PC-9 (cell line): Measurements from ENCODE around the gene EXOC8. TPM values are rescaled to one million over a fixed set of nuclear protein-coding genes. Genes with fewer than 3 reads are reported as not detected.

Experiments used
- BruUV-seq: library from RNA; stranded (reverse); fragments of 400-500 nt; replicated peaks from 2 replicates; lab custom pipeline; 2021; lab: Mats Ljungman, UMichigan
- CTCF ChIA-PET: fragments of 300-600 bp; sonication (Branson Sonifier 250); formaldehyde crosslinking; loops from one replicate; lab custom pipeline; 2022; ENCODE audit warnings: antibody characterized with exemption; lab: Charles Lee
- POLR2A ChIA-PET: fragments of 300-600 bp; sonication (Branson Sonifier 250); formaldehyde crosslinking; loops from one replicate; lab custom pipeline; 2022; ENCODE audit warnings: antibody characterized with exemption; ENCODE audit not compliant: unreplicated experiment; lab: Charles Lee
- DNase-seq, 2 experiments: peaks; one replicate each; pipeline versions ENCODE4 v3.0.0 to v3.0.0-alpha.2; 2015 to 2022; ENCODE audit warnings: mixed read lengths in 1 of 2
- H2AFZ ChIP-seq: fragments of 200-600 bp; sonication (generic); 2 replicates; pipeline ENCODE4 v1.8.1; 2017; ENCODE audit warnings: antibody characterized with exemption
- H3F3A ChIP-seq: fragments of 200-600 bp; sonication (generic); 2 replicates; pipeline ENCODE4 v1.8.1; 2017; ENCODE audit warnings: antibody characterized with exemption, mild to moderate bottlenecking, low read depth; ENCODE audit not compliant: insufficient read depth
- H3K27ac ChIP-seq: fragments of 200-600 bp; sonication (generic); 2 replicates; pipeline ENCODE4 v1.6.1; 2016; ENCODE audit warnings: mixed run types
- H3K27me3 ChIP-seq: fragments of 200-600 bp; sonication (generic); 2 replicates; pipeline ENCODE4 v1.6.1; 2016; ENCODE audit warnings: low read depth, mixed run types; ENCODE audit not compliant: insufficient read depth
- H3K36me3 ChIP-seq: fragments of 200-600 bp; sonication (generic); 2 replicates; pipeline ENCODE4 v1.6.1; 2016; ENCODE audit warnings: low read depth, mixed run types
- H3K4me1 ChIP-seq: fragments of 200-600 bp; sonication (generic); replicated peaks from 2 replicates; pipeline ENCODE4 v1.6.1; 2016; ENCODE audit warnings: mixed run types; ENCODE audit not compliant: insufficient read depth
- H3K4me2 ChIP-seq: fragments of 200-600 bp; sonication (generic); 2 replicates; pipeline ENCODE4 v1.6.1; 2017; ENCODE audit warnings: mixed run types
- H3K4me3 ChIP-seq: fragments of 200-600 bp; sonication (generic); 2 replicates; pipeline ENCODE4 v1.6.1; 2016; ENCODE audit warnings: mixed run types
- H3K79me2 ChIP-seq: fragments of 200-600 bp; sonication (generic); 2 replicates; pipeline ENCODE4 v1.6.1; 2017; ENCODE audit warnings: low read depth, mixed run types
- H3K9me2 ChIP-seq: fragments of 200-600 bp; sonication (generic); 2 replicates; pipeline ENCODE4 v1.8.1; 2017; ENCODE audit warnings: mild to moderate bottlenecking; ENCODE audit not compliant: insufficient read depth
- H3K9me3 ChIP-seq: fragments of 200-600 bp; sonication (generic); 2 replicates; pipeline ENCODE4 v1.8.1; 2016; ENCODE audit warnings: low read depth; ENCODE audit not compliant: insufficient read depth
- H4K20me1 ChIP-seq: fragments of 200-600 bp; sonication (generic); 2 replicates; pipeline ENCODE4 v1.8.1; 2017; ENCODE audit not compliant: insufficient read depth
- EZH2 ChIP-seq: fragments of 200-600 bp; sonication (generic); IDR thresholded peaks from 2 replicates; pipeline ENCODE4 v1.8.0; 2017; ENCODE audit warnings: antibody characterized with exemption, low read depth
- intact Hi-C: fragments of 100-400 bp; cut with micrococcal nuclease; formaldehyde crosslinking; loops from one replicate; pipeline ENCODE4 v1.10.0; 2022; ENCODE audit not compliant: unreplicated experiment
- total RNA-seq: library from RNA; stranded (reverse); gene quantifications from 2 replicates; pipeline ENCODE4 v1.2.3, GENCODE V29; 2021
- TF ChIP-seq, protein P1 (sequence below): fragments of 200-600 bp; sonication (generic); conservative IDR thresholded peaks from 2 replicates; pipeline ENCODE4 v1.6.1; 2017; ENCODE audit warnings: mixed run types, antibody characterized with exemption, mild to moderate bottlenecking, moderate library complexity

Gene EXOC8
- total RNA-seq, 1 experiment from 2014 or later: 12.1 TPM

DNA sequence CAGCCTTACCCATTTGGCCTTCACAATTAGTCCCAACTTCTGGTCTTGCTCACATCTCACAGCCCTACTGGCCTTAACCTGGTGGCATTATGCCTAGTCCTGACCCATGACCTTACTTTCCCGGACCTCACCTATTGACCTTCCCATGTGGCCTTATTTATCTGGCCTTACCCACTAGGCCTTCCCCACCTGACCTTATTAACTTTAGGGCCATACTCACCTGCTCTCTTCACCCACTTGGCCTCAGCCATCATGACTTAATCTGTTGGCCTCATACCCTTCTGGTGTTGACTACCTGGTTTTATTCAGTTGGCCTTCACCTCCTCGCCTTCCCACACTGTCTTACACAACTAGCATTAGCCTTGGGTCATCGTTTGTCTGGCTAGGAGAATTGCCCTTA lies 35.7 kb downstream of the EXOC8 start:
- no peaks in the 10 kb centered on the region for H3K36me3 ChIP-seq
- H3K4me2 ChIP-seq: no peak overlapping the region
- TF ChIP-seq, protein P1, sequence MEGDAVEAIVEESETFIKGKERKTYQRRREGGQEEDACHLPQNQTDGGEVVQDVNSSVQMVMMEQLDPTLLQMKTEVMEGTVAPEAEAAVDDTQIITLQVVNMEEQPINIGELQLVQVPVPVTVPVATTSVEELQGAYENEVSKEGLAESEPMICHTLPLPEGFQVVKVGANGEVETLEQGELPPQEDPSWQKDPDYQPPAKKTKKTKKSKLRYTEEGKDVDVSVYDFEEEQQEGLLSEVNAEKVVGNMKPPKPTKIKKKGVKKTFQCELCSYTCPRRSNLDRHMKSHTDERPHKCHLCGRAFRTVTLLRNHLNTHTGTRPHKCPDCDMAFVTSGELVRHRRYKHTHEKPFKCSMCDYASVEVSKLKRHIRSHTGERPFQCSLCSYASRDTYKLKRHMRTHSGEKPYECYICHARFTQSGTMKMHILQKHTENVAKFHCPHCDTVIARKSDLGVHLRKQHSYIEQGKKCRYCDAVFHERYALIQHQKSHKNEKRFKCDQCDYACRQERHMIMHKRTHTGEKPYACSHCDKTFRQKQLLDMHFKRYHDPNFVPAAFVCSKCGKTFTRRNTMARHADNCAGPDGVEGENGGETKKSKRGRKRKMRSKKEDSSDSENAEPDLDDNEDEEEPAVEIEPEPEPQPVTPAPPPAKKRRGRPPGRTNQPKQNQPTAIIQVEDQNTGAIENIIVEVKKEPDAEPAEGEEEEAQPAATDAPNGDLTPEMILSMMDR: no peak
- TF ChIP-seq EZH2: no peak
- no peak overlapping the region for H3K4me3 ChIP-seq
- no peaks in the 10 kb centered on the region; the same call in 1 of the 2 replicates for H3K9me2 ChIP-seq
- intact Hi-C loops: no loop called here
- H3K4me1 ChIP-seq: no peaks in the 10 kb centered on the region
- H3K79me2 ChIP-seq: no peaks in the 10 kb centered on the region
- ChIA-PET POLR2A (no interaction called here), CTCF (no interaction called here)
- BruUV-seq: no TSS peak
- no peaks in the 10 kb centered on the region for H4K20me1 ChIP-seq
- no peak overlapping the region for H3K27ac ChIP-seq
- DNase-seq: no peak
- no peak overlapping the region for H2AFZ ChIP-seq
- H3K27me3 ChIP-seq: no peaks in the 10 kb centered on the region
- H3F3A ChIP-seq: no peaks in the 10 kb centered on the region
- H3K9me3 ChIP-seq: no peaks in the 10 kb centered on the region

DNA sequence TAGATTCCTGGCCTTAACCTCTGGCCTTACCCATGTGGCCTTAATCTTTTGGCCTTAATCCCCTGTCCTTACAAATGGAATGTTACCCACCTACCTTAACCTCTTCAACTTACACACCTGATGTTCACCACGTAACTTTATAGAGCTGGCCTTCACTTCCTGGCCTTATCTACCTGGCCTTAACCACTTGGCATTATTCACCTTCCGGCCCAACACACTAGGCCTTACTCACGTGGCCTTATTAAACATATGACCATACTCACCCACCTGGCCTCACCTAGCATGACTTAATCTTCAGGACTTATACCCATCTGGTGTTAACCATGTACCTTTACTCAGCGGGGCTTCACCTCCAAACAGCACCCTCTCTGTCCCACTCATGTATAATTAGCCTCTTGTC lies 41.7 kb downstream of the EXOC8 start:
- intact Hi-C loops: no loop called here
- no peak for DNase-seq
- no TSS peak for BruUV-seq
- no peak overlapping the region for H3K4me3 ChIP-seq
- ChIA-PET POLR2A (no interaction called here), CTCF (no interaction called here)
- H3K4me1 ChIP-seq: no peaks in the 10 kb centered on the region
- H2AFZ ChIP-seq: no peak overlapping the region
- no peaks in the 10 kb centered on the region for H4K20me1 ChIP-seq
- H3K27me3 ChIP-seq: peaks cover 27% of the 10 kb centered on the region; the same call in 1 of the 2 replicates
- H3K36me3 ChIP-seq: no peaks in the 10 kb centered on the region
- no peaks in the 10 kb centered on the region for H3F3A ChIP-seq
- no peaks in the 10 kb centered on the region for H3K9me3 ChIP-seq
- no peaks in the 10 kb centered on the region for H3K9me2 ChIP-seq
- TF ChIP-seq EZH2: no peak
- TF ChIP-seq, protein P1: no peak
- no peaks in the 10 kb centered on the region for H3K79me2 ChIP-seq
- H3K27ac ChIP-seq: no peak overlapping the region
- H3K4me2 ChIP-seq: no peak overlapping the region

DNA sequence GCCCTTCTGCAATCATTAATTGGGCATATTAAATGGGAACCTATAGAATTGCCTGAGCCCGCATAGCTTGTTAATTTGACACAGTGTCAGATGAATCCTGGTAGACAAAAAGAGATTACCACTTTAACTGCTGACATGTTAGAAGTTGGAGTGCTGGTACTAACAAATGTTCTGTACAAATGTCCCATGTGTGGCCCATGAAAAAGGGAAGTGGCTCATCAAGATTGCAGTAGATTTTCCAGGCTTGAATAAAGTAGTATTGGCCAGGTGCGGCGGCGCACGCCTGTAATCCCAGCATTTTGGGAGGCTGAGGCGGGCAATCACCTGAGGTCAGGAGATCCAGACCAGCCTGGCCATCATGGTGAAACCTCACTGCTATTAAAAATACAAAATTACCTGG lies 51.0 kb downstream of the EXOC8 start:
- no peaks in the 10 kb centered on the region for H4K20me1 ChIP-seq
- H3F3A ChIP-seq: no peaks in the 10 kb centered on the region
- no peaks in the 10 kb centered on the region for H3K36me3 ChIP-seq
- no peak for DNase-seq
- H3K4me3 ChIP-seq: no peak overlapping the region
- H2AFZ ChIP-seq: no peak overlapping the region
- peaks cover 23% of the 10 kb centered on the region for H3K27me3 ChIP-seq
- no peaks in the 10 kb centered on the region for H3K9me3 ChIP-seq
- no TSS peak for BruUV-seq
- H3K4me1 ChIP-seq: no peaks in the 10 kb centered on the region
- no peak for TF ChIP-seq EZH2
- TF ChIP-seq, protein P1: no peak
- no peak overlapping the region for H3K4me2 ChIP-seq
- H3K79me2 ChIP-seq: no peaks in the 10 kb centered on the region
- no peaks in the 10 kb centered on the region for H3K9me2 ChIP-seq
- no peak overlapping the region for H3K27ac ChIP-seq
- CTCF ChIA-PET: no interaction called here
- intact Hi-C loops: no loop called here
- POLR2A ChIA-PET: no interaction called here
